Stimulated activated CD4-positive, alpha-beta T cell treated with anti-CD3 and anti-CD28 coated beads, Interleukin-15, amount 100 ng/mL, for 1 hour (primary cell): ENCODE results near the gene TAF1B.

ENCODE experiments used
- DNase-seq, 2 donors: peaks; one replicate each; pipeline ENCODE4 v3.0.0-alpha.2; 2020; ENCODE audit warnings: low read depth in 1 of 2, low spot score in 1 of 2

The TAF1B gene

DNA sequence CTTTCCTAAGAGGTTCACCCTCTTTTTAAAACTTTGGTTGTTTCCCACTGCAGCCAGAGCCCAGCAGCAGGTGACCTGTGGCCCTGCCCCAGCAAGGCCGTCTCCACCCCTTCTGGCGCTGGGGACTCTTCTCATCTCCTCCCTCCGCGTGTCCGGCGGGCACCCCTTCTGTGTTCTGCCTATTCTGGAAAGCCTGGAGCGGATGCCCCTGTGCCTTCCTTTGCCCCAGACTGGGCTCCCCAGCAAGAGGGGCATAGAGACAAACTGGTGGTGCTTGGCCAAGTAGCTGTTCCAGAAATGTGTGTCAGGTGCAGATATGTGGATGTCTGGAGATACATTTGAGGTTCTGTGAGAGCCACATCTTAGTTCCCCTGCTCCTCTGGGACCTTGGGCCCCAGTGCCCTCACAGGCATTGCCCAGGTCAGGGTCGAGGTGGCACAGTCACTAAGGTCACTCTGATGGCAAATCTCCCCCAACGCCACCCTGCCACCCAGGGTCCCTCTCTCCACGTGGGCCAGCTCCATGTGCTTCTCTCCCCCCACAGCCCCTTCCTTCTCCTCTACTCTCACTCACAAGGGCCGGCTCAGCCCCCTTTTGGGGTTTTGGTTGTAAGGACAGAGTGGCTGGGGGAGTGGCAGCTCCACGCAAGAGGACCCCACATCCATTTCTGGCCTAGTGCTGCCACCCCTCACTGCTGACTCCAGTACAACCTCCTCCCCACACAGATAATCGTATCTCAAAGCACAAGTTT lies 35.5 kb upstream of the TAF1B start:
- no peak for DNase-seq

DNA sequence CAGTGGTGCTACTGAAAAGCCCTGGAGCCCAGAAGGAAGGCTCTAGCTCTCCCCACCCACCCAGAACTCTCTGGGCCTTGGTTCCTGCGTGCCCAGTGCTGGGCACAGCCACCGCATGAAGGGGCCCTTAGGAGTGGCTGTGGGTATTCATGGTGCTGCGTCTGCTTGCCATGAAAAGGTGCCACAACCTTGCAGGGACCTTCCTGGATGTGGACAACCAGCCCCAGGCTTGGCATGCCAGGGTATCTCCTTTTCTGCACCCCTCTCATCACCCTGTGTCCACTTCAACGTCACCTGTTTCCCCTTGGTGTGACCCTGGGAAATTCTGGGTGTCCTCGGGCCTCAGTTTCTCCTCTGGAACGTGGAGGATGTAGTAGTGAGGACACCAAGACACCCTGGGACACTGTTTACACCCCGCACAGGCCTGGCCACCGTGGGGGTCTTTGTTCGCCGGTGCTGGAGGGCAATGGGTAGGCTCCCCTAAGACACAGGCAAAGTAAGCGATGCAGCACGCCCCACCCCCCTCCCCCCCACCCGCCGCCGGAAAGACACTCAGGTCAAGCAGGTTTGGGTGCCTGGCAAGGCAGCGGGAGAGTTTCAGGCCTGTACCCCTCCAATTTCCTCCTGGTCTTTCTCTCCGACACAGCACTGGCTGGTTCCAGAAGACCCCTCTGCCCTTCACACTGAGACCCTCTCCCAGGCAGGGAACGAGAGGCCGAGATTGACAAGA lies 34.8 kb upstream of the TAF1B start:
- no peak for DNase-seq

DNA sequence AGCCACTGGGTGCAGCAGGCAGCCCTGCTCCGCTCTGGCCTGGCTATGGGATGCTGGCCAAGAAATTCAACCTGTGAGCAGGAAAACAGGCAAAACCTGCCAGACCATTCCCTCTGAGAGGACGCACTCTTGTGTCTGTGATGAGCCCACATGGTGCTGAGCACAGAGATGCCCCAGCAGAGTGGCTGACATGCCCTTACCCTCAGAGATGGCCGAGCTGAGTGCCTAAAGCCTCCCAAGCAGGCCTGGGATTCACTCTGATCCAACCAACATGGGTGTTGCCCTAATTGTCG lies 34.3 kb upstream of the TAF1B start:
- DNase-seq, result no peak

DNA sequence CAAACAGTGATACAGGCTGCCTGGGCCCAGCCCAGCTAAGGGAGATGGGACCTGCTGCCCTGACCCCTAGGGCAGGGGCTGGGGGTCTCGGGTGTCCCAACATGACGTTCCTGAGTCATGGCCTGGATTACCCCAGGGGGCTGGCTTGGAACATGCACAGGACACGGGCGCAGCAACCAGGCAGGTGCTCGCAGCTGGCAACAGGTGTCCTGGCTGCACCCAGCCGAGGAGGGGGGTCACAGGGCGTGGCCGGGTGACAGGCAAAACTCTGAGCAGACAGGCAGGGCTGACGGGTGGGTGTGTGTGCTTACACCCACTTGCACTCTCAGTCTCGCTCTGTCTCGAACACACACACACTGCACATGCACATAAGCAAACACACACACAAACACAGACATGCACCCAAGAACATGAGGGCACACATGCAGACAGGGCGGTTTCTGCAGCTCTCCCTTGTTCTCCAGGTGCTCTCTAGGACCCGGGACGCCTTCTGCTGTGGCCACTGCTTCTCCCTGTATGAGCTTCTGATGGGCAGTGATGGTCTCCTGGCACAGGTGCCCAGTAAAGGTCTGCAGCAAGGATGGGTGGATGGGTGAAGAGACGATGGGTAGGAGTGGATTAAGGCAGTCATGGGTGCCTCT lies 33.7 kb upstream of the TAF1B start:
- no peak for DNase-seq

DNA sequence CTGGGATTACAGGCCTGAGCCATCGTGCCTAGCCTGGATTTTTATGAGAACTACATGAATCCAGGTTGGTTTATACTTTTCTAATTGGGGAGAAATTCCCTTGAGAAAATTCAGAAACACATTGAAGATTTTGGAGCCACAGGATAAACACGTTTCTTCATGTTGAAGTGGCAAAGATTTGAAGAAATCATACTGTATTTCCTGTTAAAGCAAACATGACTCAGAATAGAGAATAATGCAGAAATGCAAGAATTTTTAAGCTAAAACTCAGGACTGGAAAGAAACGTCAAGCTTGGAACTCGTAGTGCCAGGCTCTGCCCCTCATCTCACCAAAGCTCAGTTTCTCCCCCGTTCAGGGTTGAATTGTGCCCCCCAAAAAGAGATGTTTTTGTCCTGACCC lies 32.1 kb upstream of the TAF1B start:
- no peak for DNase-seq

DNA sequence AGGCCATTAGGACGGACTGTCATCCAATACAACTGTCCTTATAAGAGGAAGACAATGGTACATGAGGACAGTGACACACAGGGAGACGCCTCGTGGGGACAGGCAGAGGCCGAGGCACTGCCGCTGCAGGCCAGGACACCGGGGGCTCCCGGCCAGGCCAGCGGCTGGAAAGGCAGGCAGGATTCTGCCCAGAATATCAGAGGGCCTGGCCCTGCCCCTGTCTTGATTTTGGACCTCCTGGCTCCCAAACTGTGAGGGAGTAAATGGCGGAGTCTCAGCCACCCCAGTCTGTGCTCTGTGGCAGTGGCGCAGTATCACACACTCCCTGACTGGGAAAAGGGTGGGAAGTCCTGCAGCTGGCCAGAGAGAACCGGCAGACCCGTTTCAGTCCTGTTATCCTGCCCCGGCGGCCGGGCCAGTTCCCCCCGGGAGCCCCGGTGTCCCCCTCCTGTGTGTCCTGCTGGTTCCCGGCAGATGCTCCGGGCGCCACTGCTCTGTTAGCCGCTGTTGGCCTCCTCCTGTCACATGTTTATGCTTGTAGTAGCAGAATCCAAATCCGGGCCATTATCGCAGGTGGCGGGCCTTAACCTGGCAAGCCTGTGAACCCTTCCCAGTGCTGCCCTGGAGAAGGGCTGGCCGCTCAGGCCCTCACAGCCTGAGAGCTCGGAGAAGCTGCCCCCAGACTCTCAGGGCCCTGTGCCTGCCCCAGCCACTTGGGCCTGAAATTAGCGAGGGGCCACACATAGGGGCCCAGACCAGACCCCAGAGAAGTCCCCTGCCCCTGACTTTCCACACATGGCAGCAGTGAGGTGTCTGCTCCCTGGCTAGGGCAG lies 31.4 kb upstream of the TAF1B start:
- no peak for DNase-seq

DNA sequence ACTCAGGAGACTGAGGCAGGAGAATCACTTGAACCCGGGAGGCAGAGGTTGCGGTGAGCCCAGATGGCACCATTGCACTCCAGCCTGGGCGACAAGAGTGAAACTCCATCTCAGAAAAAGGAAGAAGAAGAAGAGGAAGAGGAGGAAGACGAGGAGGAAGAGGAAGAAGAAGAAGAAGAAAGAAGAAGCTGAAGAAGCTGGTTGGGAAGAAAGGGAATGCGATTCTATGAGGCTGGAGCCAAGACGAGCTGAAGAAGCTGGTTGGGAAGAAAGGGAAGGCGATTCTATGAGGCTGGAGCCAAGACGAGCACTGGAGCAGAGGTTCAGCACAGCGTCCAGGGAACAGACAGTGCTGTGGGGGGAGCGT lies 30.3 kb upstream of the TAF1B start:
- no peak for DNase-seq

DNA sequence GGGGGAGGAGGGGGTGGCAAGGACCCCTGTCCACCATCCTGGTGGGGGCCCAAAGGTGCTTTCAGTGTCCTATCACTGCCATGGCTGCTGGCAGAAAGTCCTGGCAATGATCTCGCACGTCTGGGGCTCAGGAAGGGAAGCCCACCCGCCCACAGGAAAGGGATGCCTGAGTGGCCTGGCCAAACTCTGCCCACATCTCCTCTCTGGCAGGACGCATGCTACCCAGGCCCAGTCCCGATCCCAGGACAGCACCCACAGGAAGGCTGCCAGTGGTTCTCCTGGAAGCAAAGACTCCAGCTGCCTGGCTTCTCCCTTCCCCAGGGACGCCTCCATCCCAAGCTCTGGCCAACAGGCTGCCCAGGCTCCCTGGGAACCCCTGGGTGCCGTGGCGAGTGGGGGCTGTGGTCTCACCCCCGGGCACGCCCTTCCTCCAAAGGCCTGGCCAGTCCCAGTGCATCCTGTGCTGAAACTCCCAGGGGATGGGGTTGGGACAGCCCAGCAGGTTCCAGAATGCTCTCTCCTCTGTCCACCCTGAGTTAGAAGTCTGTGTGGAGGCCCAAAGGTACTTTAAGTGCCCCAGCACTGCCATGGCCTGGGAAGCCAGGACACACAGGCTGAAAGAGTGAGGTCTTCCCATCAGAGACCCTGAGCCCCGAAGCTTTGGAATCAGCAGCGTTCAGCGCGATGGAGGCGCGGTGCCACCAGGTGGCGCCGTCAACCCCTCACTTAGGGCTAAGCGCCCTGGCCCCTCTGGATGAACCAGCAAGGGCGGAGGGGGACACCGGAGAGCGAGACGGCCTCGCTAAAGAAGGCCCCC lies 29.8 kb upstream of the TAF1B start:
- peak; percentile 38 to 60 for DNase-seq

DNA sequence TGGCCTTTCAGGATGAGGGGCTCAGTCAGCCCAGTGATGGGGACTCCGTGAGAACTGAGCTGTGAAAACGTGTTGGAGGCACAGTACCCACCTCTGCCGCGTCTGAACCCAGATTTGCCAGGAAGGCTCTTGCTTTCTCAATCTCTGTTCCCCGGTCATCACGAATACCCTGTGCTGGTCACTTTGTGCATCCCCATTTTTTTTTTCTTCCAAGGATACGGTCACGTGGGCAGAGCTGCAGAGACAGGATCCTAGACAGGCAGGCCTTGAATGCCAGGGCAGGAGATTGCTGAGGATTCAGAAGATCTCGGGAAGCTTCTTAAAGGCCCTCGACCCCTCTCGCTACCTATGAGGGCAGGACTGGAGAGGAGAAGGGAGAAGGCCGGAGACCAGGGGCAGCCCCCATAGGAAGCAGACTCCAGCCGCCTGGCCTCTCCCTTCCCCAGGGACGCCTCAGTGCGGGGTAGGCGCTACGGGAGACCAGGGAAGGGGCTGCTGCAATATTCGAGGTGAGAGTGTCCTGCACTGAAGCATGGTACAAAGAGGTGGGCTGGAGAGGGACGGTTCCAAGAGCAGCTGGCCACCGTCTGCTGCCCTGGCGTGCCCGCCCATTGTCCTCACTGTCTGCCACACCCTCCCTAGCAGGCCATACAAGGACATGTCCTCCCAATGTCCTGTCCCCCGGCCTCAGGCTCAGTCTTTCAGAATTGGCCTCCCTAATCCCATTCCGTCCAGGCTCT lies 29.0 kb upstream of the TAF1B start:
- DNase-seq, result no peak

DNA sequence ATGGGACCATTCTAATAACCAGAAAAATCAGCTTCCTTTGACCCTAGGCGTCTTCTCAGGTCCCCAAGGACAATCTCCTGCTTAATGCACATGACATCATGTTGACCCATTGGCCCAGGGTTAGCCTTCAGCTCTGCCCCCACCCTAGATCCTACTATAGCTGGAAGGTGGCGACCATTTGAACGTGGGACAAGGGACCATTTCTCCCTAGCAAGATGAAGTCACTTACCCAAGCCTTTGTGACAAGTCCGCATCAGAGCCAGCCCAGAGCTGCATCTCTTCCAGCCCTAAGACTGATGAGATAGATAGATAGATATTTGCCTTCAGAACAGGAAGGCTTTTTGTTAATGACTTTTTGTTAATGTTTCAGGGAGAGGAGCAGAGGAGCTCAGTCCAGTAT lies 28.2 kb upstream of the TAF1B start:
- no peak for DNase-seq

DNA sequence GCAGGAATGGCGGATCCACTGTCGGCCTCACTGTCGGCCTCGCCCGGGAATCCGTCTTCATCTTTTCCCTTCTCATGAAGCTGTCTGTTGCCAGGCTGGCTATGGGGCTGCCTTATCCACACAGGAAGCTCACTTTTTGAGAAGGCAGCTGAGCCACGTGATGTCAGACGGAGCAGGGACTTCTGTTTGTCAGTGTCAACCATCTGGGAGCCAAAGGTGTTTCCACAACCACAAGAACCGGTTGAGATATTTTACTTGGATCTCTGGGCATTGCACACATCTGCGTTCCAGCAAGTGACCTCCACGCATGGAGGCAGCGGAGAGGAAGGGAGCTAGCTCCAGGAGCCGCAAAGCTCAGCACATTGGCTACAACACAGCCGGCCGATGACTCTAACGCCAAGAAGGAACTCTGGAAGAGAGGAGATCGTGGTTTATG lies 27.4 kb upstream of the TAF1B start:
- no peak for DNase-seq

DNA sequence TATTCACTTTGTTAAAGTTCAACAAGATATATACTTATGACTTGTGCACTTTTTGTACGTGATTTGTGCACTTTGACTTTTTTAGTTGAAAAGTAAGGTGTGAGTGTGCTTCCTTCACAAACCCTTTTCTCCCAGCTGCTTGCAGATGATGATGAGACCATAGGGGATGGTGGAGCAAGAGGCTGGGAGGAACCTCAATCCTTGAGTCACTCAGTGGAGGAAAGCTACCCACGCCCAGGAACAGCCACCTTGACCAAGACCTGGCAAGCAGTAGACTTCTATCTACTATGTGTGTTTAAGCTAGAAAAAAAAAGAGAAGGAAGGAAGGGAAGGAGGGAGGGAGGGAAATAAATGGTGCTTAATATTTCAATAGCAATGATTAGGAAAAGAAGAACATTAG lies 25.2 kb upstream of the TAF1B start:
- DNase-seq, result no peak

DNA sequence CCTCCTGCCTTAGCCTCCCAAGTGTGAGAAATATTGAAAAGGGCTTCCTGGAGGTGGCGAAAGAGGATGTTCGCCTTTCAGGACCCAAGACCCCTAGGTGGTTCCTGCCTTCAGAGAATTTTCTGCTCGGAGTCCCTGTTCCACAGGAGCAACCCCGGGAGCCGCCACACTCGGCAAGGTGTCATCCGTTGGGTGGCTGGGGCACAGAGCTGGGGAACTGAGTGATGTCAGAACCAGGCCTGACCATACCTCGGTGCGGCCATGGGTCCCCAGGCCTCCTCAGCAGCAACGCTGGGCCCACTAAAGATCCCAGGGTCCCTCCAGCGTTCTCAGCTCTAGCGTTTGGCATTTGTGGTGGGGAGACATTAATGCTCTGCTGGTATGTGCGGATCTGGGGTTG lies 23.7 kb upstream of the TAF1B start:
- DNase-seq, result no peak

DNA sequence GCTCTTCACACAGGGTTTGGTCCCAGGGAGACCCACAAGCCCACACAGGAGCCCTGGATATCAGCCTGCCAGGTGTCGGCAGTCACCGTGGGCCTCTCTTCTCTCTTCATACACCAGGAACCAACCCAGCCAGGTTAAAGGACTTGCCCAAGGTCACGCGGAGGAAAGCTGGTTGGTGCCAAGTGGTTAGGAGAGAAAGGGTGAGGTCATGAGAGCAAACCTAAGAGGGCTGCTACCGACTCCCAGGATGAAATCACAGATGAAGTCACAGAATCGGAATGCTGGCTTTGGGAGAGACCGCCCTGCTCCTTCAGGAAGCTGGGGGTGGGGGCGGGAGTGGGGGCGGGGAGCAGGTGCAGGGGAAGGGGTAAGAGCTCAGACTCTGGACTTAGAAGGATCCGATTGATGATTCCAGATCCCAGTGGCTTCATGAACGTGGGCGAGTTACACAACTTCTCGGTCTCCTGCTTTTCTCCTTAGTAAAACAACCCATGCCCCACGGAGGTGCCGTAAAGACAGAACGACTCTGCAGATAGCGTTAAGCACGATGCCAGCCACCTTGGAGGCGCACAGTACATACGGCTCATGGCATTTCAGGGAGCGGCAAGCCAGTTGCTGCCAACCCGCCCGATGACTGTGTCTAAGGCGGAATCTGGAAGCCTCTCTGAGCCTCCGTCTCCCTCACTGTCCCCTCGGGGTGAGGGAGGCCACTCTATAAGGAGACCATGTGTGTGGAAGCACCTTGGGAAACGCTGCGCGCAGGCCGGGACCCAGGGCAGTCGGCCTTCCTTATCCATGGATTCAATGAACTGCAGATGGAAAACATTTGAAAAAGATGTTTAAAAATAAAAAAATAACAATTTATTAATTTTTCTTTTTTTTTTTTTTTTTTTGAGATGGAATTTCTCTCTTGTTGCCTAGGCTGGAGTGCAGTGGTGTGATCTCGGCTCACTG lies 23.0 kb upstream of the TAF1B start:
- DNase-seq, result no peak

DNA sequence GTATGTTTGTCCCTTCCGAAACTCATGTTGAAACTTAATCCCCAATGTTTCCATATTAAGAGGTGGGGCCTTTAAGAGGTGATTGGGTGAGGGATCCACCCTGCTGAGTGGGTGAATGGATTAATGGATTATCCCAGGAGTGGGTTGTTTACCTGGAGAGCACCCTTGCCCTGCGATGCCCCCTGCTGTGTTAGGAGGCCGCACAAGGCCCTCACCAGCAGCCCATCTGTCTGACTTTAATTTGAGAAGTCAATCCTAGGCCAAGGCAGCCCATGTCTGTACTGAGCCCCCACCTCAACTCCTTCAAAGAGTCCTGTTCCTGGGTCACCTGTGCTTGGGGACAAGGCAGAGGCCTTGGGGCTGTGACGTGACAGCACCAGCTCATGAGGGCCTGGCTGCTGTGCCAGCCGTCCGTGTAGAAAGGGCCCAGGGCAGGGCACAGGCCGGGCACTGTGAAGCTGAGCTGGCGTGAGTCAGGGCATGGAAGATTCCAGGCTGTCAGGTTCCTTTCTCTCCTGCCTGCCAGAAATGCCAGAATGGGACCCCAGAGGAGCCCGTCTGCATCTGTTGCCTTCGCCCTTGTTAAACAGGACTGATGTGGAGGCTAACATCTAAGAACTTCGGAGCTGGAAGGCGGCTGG lies 21.3 kb upstream of the TAF1B start:
- no peak for DNase-seq

DNA sequence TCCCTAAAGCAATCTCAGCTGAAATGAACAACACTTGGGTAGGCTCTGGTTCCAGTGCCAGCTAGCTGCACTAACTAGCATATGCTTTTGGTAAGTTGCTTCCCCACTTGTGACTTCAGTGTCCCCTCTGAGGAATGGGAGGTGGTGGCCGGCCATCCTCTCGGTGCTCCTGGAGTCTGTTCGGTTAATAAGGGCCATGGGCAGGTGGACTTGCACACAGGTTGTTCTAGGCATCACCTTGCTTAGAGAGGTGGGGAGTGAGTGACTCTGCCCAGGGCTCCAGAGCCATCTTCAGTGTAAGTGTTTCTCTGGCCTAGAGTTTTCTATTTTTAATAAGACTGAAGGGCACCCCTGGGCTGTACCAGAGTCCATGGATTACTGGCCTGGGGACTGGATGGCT lies 18.8 kb upstream of the TAF1B start:
- DNase-seq, result no peak

DNA sequence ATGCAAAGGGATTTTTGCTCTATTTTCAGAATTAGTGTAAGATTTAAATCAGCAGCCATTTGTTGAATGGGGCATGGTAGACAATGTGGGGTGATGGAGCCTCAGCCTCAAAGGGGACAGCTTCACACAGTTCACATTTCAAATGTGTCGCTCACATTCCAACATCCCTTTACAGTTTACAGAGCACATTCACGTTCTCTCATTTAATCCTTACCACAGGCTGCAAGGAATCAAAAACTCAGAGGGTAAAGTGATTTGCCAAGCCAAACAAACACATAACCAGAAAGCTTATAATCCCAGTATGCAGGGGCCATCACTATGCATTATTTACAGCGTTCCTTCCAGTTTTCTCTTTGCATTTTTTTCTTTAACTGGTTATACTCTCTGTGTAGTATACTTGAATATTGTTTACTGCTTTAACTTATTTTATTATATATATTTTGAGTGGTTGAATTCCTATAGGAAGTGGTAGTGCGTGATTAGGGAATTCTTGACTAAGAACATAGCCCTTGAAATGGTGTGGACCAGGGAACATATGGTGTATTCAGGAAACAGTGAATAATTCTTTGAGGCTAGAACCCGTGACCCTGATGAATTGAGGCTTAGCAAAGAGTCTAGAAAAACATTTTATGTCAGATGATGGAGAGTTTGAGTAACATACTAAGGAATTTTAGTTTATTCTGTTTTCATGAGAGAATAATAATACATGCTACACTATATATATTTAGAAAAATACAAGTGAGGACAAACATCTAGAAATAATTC lies 18.1 kb upstream of the TAF1B start:
- DNase-seq, result no peak

DNA sequence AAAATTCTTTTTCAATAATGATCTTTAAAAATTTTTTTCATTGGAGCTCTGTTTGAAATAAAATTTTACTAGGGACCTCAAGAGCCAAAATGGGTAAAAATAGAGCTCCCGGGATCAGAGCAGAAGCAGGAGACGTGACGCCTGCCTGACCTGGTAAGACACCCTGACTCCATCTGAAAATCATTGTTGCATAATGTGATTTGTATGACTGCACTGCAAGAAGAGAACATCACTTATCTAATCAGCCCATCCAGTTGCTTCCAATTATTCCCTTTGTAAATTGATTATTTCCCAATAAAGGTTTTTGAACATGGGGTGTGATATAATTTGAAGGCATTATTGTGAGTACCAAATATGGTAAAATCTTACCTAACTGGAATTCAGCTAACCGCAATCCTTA lies 17.1 kb upstream of the TAF1B start:
- no peak for DNase-seq
